HG03175 (cell line): ENCODE measurements around the gene LIMK1.

Experiments
- ATAC-seq: cut with Tn5 transposase; IDR thresholded peaks from one replicate; pipeline ENCODE4 v1.9.1; 2021; ENCODE audit warnings: mild to moderate bottlenecking, moderate library complexity; ENCODE audit not compliant: unreplicated experiment

The LIMK1 gene

DNA sequence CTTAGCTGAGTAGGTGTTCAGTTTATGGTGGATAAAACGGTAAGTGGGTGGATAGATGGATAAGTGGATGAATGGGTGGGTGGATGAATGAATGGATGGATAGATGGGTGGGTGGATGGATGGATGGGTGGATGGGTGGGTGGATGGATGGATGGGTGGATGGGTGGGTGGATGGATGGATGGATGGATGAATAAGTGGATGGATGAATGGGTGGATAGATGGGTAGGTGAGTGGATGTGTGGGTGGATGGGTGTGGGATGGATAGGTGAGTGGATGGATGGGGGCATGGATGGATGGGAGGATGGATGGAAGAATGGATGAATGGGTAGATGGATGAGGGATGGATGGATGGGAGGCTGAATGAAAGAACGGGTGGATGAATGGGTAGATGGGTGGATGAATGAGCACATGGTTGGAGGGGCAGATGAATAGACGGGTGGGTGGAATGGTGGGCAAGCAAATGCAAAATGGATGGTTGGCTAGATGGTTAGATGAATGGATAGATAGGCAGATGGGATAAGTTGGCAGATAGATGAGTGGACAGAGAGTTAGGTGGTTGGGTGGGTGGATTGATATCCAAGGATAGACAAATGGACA lies 29.9 kb upstream of the LIMK1 start:
- no peak for ATAC-seq

DNA sequence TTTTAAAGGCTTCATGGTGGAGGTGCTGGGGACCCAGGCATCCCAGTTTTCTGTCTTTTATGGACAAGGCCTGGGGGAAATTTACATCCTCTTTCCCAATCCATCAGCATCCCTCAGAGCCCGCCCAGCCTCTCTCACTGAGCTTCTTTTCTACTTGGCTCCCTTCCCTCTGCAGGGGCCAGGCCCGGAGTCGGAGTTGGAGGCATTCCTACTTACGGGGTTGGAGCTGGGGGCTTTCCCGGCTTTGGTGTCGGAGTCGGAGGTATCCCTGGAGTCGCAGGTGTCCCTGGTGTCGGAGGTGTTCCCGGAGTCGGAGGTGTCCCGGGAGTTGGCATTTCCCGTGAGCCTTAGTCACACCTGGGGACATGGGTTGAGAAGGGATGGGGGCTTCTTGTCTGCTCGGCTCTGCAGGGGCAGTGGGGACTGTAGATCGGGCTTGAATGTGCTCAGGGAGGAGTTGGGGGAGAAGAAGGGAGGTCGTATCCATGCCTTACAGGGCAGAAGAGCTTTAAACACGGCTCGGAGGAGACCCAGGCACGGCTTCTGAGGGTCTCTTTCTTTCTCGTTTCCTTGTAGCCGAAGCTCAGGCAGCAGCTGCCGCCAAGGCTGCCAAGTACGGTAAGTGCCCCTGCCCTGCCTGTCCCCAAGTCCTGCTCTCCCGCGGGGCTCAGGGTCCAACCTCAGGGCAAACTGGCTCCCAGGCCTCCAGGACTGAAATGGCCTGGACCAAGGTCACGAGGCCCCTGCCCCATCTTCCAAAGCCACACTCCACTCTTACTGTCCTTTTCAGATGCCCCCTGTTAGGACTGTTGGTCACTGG lies 27.3 kb upstream of the LIMK1 start:
- ATAC-seq: no peak

DNA sequence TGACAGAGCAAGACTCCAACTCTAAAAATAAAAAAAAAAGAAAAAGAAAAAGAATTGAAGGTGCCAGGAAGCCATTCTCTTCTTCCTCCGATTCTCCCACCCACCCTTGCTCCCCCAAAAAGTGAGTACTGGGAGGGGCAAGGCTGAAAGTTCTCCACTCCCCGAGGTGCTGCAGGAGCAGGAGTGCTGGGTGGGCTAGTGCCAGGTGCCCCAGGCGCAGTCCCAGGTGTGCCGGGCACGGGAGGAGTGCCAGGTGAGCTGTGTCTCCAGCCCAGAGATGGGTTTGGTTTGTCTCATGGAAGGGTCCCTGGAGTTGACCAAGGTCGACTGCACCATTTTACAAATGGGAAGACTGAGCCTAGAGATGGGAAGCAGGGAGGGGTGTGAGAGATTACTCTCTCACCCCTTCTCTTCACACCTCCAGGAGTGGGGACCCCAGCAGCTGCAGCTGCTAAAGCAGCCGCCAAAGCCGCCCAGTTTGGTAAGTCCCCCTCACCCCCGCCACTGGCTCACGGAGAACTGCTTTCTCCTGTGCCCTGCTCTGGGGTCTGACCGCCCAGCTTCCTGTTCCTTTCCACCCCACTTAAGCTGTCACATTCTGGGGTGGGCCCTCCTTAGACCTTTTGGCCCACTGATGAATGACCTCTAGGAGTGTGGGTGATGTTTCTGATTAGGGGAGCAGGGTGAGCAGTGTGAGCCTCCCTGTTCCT lies 26.2 kb upstream of the LIMK1 start:
- no peak for ATAC-seq

- no peak for ATAC-seq
Observed at GRCh38 chr7:74057987-74058386, 25.6 kb upstream of the LIMK1 start.

DNA sequence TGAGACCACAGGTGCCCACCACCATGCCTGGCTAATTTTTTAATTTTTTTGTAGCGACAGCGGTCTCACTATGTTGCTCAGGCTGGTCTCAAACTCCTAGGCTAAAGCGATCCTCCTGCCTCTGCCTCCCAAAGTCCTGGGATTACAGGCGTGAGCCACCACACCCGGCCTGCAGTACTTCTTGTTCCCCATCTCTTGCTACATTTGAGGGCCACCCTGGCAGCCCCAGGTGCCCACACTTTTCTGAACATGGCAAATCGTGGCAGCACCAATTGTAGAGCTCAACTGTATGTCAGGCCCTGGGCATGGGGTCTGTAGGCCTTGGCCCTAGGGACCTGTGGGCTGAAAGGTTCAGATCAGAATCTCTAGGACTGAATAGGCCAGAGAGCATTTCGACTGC lies 25.1 kb upstream of the LIMK1 start:
- ATAC-seq: no peak

GRCh38 chr7:74059037-74059436 lies 24.6 kb upstream of the LIMK1 start:
- no peak for ATAC-seq

GRCh38 chr7:74059681-74060588 lies 23.7 kb upstream of the LIMK1 start:
- ATAC-seq: no peak

DNA sequence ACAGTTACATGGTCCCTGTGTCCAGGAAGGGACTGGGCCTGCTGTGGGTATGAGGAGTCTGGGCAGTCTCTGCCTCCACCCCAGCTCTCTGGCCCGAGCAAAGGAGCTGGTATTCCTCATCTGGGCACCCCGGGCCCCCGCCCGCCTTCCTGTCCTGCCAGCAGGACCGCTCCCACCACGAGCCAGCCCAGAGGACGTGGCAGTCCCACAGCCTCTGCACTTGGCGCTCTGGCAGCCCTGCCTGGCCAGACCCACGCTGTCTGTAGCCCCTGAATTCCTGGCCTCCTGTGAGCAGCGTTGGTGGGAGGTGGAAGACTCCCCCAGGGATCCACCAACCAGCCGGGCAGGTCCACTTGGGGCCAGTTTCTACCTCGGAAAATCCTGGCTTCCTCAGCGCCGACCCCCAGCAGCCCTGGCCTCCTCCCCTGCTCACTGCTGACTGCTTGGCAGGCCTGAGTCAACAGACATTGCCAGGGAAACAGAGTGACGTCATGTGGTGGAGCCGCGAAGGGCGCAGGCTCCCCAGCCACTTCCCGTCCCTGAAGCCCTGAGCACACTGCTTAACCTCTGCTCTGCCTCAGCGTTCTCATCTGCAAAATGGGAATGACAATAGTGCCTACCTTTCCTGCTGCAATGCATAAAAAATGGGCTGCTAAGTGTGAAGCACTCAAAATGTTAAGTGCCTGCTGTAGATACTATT lies 21.6 kb upstream of the LIMK1 start:
- ATAC-seq: no peak

DNA sequence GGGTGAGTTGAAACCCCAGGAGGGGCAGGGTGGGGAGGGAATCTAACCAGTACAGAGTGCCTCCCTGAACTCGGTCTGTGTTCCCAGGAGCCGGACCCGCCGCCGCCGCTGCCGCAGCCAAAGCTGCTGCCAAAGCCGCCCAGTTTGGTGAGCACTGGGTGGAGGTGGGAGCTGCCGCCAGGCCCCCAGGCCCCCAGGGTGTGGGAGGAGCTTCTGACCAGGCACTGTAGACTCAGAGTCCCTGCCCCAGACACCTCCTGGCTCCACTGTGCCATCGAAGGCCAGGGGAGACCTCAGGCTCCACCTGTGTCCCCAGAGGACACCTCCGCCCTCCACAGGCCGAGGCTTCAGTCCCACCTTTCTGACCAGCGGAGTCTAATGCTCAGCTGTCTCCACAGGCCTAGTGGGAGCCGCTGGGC lies 20.4 kb upstream of the LIMK1 start:
- ATAC-seq: no peak

- no peak for ATAC-seq
Observed at GRCh38 chr7:74063646-74064045, 20.0 kb upstream of the LIMK1 start.

DNA sequence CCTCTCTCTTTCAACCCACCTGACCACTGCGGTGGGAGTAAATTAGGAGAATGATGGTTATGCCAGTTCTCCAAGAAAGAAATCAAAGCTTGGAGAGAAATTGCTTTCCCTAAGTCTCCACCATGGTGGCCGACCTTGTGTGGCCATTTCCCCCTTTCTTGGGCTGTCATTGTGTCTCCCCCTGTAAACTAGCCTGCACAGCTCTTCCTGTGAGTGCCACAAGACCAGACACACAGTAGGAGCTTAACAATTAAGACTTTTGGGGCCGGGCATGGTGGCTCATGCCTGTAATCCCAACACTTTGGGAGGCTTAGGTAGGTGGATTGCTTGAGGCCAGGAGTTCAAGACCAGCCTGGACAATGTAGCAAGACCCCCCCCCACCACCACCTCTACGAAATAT lies 18.9 kb upstream of the LIMK1 start:
- no peak for ATAC-seq

DNA sequence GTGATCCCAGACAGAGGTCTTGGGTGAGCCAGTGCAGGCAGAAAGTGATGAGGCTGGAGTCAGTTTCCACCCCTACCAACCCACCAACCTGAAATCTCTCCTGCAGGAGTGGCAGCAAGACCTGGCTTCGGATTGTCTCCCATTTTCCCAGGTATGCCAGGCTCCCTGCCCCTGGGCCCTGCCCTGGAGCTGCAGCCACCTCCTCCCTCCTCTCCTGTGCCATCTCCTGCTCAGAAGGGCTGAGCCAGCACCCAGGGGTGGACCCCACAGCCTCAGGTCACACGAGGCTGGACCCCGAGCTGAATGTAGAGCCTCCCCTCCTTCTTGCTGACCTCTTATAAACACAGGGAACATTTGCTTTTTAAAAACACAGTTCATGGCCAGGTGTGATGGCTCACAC lies 17.0 kb upstream of the LIMK1 start:
- ATAC-seq: no peak

DNA sequence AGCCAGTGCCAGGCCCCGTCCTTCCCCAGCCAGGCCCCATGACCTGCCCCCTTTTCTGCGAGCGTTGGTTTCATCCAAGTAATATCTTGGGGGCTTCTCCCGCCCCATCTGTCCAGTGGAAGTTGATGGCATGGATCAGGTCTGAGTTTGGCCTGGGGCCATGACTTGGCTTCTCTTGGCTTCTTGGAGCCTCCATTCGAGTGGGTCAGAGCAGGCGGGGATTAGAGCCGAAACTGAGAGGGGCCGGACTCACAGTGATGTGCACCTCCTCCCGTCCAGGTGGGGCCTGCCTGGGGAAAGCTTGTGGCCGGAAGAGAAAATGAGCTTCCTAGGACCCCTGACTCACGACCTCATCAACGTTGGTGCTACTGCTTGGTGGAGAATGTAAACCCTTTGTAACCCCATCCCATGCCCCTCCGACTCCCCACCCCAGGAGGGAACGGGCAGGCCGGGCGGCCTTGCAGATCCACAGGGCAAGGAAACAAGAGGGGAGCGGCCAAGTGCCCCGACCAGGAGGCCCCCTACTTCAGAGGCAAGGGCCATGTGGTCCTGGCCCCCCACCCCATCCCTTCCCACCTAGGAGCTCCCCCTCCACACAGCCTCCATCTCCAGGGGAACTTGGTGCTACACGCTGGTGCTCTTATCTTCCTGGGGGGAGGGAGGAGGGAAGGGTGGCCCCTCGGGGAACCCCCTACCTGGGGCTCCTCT lies 15.1 kb upstream of the LIMK1 start:
- ATAC-seq: no peak

- no peak for ATAC-seq
Observed at GRCh38 chr7:74069086-74069541, 14.5 kb upstream of the LIMK1 start.

- no peak for ATAC-seq
Observed at GRCh38 chr7:74069790-74070618, 13.6 kb upstream of the LIMK1 start.

DNA sequence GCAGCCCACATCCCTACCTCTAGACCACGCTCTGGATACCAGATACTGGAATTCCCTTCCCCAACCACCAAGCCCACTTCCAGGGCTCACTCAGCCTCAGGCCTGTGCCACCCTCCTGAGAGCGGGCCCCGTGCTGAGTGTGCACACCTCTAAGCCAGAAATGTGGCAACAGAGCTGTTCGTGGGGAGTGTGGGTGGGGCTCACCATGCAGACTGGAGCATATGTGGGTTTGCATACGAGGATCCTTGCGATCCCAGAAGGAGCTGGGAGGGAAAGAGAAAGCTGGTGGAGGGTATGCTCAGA lies 13.0 kb upstream of the LIMK1 start:
- no peak for ATAC-seq

DNA sequence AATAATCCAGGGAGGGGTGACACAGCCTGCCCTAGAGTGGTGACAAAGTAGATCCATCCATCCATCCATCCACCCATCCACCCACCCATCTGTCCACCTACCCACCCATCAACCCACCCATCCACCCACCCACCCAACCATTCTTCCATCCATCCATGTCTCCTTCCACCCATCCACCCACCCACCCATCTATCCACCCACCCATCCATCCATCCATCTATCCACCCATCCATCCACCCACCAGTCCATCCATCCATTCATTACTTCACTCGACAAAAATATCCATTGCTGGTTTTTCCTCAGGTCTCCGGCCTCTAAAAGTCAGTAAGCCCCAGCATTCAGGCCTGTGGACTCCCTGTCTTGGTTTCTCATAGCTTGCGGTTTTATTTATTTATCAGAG lies 12.5 kb upstream of the LIMK1 start:
- ATAC-seq: no peak

DNA sequence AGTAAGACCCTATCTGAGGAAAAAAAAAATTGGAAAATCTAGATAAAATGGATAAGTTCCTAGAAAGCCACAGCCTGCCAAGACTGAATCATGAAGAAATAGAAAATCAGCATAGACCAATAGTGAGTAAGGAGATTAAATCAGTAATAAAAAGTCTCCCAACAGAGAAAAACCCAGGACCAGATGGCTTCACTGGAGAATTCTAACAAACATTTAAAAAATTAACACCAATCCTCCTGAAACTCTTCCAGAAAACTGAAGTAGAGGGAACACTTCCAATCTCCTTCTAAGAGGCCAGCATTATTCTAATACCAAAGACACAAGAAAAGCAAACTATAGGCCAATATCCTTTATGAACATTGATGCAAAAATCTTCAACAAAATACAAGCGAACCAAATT lies 8.8 kb upstream of the LIMK1 start:
- ATAC-seq: no peak

GRCh38 chr7:74078461-74078860 lies 5.1 kb upstream of the LIMK1 start:
- no peak for ATAC-seq
